ENCODE data around the gene CELA2B.

Gene CELA2B

DNA sequence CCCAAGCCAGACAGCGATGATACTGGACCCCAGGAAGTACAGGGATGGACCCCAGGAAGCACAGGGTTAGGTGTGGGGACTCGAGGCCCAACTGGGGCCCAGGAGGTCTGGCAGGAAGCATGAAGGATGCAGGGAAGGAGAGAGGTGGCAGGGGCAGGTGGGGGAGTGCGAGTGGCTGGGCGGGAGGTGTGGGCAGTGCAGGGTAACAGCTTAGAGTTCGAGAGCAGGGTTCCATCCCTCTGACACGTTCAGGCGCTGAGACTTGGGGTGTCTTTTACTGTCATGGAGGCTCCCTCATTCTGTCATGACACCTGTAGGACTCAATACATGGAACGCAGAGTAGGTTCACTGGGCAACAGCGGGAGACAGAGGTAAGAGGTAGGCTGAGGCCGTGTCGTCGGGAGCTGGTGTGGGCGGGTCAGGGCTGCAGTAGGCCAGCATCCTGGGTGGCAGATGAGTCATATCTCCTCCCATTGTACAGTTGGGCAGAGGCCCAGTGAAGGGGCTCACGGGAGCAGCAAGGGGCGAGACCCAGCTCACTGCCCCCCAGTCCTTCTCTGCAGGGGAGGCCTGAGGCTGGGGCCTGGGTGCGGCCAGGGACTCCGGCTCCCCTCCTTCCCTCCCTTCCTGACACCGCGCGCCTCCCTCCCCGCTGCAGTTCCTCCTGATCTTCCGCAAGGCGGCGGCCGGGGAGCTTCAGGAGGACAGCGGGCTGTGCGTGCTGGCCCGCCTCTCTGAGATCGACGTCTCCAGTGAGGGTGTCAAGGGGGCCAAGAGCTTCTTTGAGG, 49.2 kb upstream of the CELA2B start (continued):
- TF ChIP-seq, protein P1, sequence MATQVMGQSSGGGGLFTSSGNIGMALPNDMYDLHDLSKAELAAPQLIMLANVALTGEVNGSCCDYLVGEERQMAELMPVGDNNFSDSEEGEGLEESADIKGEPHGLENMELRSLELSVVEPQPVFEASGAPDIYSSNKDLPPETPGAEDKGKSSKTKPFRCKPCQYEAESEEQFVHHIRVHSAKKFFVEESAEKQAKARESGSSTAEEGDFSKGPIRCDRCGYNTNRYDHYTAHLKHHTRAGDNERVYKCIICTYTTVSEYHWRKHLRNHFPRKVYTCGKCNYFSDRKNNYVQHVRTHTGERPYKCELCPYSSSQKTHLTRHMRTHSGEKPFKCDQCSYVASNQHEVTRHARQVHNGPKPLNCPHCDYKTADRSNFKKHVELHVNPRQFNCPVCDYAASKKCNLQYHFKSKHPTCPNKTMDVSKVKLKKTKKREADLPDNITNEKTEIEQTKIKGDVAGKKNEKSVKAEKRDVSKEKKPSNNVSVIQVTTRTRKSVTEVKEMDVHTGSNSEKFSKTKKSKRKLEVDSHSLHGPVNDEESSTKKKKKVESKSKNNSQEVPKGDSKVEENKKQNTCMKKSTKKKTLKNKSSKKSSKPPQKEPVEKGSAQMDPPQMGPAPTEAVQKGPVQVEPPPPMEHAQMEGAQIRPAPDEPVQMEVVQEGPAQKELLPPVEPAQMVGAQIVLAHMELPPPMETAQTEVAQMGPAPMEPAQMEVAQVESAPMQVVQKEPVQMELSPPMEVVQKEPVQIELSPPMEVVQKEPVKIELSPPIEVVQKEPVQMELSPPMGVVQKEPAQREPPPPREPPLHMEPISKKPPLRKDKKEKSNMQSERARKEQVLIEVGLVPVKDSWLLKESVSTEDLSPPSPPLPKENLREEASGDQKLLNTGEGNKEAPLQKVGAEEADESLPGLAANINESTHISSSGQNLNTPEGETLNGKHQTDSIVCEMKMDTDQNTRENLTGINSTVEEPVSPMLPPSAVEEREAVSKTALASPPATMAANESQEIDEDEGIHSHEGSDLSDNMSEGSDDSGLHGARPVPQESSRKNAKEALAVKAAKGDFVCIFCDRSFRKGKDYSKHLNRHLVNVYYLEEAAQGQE (tag by site-specific recombination; IDR thresholded peaks at IDR 0.05): no peak
- no peak for TF ChIP-seq ZNF76 (tag by site-specific recombination; IDR thresholded peaks at IDR 0.05; ENCODE audit: borderline replicate concordance, low read depth)
- TF ChIP-seq ZNF585B (tag by site-specific recombination; IDR thresholded peaks at IDR 0.05): no peak
- TF ChIP-seq, protein P2, sequence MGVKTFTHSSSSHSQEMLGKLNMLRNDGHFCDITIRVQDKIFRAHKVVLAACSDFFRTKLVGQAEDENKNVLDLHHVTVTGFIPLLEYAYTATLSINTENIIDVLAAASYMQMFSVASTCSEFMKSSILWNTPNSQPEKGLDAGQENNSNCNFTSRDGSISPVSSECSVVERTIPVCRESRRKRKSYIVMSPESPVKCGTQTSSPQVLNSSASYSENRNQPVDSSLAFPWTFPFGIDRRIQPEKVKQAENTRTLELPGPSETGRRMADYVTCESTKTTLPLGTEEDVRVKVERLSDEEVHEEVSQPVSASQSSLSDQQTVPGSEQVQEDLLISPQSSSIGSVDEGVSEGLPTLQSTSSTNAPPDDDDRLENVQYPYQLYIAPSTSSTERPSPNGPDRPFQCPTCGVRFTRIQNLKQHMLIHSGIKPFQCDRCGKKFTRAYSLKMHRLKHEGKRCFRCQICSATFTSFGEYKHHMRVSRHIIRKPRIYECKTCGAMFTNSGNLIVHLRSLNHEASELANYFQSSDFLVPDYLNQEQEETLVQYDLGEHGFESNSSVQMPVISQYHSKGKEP (tag by site-specific recombination; IDR thresholded peaks at IDR 0.05): no peak
- TF ChIP-seq, protein P3, sequence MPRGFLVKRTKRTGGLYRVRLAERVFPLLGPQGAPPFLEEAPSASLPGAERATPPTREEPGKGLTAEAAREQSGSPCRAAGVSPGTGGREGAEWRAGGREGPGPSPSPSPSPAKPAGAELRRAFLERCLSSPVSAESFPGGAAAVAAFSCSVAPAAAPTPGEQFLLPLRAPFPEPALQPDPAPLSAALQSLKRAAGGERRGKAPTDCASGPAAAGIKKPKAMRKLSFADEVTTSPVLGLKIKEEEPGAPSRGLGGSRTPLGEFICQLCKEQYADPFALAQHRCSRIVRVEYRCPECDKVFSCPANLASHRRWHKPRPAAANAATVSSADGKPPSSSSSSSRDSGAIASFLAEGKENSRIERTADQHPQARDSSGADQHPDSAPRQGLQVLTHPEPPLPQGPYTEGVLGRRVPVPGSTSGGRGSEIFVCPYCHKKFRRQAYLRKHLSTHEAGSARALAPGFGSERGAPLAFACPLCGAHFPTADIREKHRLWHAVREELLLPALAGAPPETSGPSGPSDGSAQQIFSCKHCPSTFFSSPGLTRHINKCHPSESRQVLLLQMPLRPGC (tag by site-specific recombination; IDR thresholded peaks at IDR 0.05): no peak
- TF ChIP-seq ZNF600 (tag by site-specific recombination; IDR thresholded peaks at IDR 0.05): peak; percentile 82
- no peak for TF ChIP-seq ZNF175 (tag by site-specific recombination; IDR thresholded peaks at IDR 0.05)
- TF ChIP-seq, protein P4, sequence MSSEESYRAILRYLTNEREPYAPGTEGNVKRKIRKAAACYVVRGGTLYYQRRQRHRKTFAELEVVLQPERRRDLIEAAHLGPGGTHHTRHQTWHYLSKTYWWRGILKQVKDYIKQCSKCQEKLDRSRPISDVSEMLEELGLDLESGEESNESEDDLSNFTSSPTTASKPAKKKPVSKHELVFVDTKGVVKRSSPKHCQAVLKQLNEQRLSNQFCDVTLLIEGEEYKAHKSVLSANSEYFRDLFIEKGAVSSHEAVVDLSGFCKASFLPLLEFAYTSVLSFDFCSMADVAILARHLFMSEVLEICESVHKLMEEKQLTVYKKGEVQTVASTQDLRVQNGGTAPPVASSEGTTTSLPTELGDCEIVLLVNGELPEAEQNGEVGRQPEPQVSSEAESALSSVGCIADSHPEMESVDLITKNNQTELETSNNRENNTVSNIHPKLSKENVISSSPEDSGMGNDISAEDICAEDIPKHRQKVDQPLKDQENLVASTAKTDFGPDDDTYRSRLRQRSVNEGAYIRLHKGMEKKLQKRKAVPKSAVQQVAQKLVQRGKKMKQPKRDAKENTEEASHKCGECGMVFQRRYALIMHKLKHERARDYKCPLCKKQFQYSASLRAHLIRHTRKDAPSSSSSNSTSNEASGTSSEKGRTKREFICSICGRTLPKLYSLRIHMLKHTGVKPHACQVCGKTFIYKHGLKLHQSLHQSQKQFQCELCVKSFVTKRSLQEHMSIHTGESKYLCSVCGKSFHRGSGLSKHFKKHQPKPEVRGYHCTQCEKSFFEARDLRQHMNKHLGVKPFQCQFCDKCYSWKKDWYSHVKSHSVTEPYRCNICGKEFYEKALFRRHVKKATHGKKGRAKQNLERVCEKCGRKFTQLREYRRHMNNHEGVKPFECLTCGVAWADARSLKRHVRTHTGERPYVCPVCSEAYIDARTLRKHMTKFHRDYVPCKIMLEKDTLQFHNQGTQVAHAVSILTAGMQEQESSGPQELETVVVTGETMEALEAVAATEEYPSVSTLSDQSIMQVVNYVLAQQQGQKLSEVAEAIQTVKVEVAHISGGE (tag by site-specific recombination; conservative IDR thresholded peaks at IDR 0.05; ENCODE audit: low read depth): no peak
- no peak for TF ChIP-seq PRDM1 (tag by site-specific recombination; IDR thresholded peaks at IDR 0.05)
- TF ChIP-seq OVOL3 (tag by site-specific recombination; IDR thresholded peaks at IDR 0.05): no peak
- no peak for TF ChIP-seq KLF7 (tag by site-specific recombination; IDR thresholded peaks at IDR 0.05; ENCODE audit: borderline replicate concordance)
- no peak for TF ChIP-seq ZNF248 (tag by site-specific recombination; IDR thresholded peaks at IDR 0.05)
- no peak for TF ChIP-seq AEBP2 (tag by site-specific recombination; IDR thresholded peaks at IDR 0.05; ENCODE audit: borderline replicate concordance)
- TF ChIP-seq RBAK (tag by site-specific recombination; IDR thresholded peaks at IDR 0.05): no peak
- TF ChIP-seq ZNF677 (tag by site-specific recombination; IDR thresholded peaks at IDR 0.05): no peak
- TF ChIP-seq ZNF560 (tag by site-specific recombination; IDR thresholded peaks at IDR 0.05; ENCODE audit: borderline replicate concordance): no peak
- TF ChIP-seq, protein P5, sequence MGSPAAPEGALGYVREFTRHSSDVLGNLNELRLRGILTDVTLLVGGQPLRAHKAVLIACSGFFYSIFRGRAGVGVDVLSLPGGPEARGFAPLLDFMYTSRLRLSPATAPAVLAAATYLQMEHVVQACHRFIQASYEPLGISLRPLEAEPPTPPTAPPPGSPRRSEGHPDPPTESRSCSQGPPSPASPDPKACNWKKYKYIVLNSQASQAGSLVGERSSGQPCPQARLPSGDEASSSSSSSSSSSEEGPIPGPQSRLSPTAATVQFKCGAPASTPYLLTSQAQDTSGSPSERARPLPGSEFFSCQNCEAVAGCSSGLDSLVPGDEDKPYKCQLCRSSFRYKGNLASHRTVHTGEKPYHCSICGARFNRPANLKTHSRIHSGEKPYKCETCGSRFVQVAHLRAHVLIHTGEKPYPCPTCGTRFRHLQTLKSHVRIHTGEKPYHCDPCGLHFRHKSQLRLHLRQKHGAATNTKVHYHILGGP (tag by site-specific recombination; IDR thresholded peaks at IDR 0.05): no peak
- no peak for TF ChIP-seq TRIM28 (IDR thresholded peaks at IDR 0.05; ENCODE audit: borderline replicate concordance, low read length)
- no peak for TF ChIP-seq ZBTB17 (tag by site-specific recombination; IDR thresholded peaks at IDR 0.05)
- TF ChIP-seq ZNF292 (tag by site-specific recombination; IDR thresholded peaks at IDR 0.05; ENCODE audit: borderline replicate concordance, low read depth): no peak
- no peak for TF ChIP-seq ZNF521 (tag by site-specific recombination; IDR thresholded peaks at IDR 0.05)
- TF ChIP-seq ZXDB (tag by site-specific recombination; IDR thresholded peaks at IDR 0.05): no peak
- TF ChIP-seq ZNF416 (tag by site-specific recombination; IDR thresholded peaks at IDR 0.05): no peak
- TF ChIP-seq, protein P6, sequence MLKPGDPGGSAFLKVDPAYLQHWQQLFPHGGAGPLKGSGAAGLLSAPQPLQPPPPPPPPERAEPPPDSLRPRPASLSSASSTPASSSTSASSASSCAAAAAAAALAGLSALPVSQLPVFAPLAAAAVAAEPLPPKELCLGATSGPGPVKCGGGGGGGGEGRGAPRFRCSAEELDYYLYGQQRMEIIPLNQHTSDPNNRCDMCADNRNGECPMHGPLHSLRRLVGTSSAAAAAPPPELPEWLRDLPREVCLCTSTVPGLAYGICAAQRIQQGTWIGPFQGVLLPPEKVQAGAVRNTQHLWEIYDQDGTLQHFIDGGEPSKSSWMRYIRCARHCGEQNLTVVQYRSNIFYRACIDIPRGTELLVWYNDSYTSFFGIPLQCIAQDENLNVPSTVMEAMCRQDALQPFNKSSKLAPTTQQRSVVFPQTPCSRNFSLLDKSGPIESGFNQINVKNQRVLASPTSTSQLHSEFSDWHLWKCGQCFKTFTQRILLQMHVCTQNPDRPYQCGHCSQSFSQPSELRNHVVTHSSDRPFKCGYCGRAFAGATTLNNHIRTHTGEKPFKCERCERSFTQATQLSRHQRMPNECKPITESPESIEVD (tag by site-specific recombination; IDR thresholded peaks at IDR 0.05): no peak
